NCI-H1694 treated with DMSO at 0.1 percent for 48 hours (cell line): ENCODE measurements around the gene CCDC50.

Source experiments
- DNase-seq: peaks from one replicate; lab custom pipeline; 2025; lab: John Stamatoyannopoulos, UW

Gene CCDC50

DNA sequence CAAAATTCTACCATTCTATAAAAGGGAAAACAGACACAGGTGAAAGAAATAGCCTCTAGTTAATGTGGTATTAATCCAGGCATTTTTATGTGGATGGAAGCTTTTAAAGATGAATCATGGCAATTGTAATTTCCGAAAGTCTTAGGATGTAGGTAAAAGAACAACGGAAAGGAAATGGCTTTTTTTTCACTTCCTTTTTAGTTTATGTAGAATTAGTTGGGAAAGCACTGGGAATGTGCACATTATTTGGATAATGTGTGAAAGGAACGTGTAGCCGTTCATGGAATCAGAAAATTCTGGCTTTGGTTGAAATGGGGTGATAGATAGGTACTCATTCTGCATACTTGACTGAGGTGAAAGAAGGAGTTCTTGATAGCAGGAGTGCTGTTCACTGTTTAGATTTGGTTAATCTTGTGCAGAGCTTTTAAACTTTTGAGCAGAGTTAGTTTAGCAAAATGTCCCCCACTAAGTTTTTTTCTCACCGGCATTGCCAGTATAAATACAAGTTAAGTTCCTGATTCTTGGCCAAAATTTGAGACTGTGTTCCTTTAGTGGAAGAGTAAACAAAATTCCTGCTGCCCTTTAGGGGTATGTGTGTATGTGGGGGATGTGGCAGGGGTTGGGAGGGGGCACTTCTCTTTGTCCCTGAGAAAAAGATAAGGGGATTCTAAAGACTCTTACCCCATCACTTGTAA lies 21.3 kb downstream of the CCDC50 start:
- DNase-seq = no peak

DNA sequence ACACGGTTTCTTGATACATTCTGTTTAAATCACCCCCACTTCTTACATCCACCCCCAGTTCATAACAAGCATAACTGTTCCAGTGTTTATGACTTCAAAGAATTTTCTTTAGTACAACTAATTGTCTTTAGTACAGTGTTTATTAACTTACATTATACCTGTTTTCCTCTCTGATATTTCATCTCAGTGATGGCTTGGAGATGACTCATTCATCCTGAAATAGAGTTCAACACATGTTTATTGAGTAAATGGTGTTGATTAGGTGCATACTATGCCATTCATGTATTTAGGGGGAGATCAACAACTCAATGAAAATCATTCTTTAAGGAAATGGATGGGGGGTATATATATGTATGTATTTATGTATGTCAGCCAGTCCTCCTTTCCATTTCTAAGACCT lies 22.8 kb downstream of the CCDC50 start:
- no peak for DNase-seq

- no peak for DNase-seq
Observed at GRCh38 chr3:191353022-191353777, 24.0 kb downstream of the CCDC50 start.

DNA sequence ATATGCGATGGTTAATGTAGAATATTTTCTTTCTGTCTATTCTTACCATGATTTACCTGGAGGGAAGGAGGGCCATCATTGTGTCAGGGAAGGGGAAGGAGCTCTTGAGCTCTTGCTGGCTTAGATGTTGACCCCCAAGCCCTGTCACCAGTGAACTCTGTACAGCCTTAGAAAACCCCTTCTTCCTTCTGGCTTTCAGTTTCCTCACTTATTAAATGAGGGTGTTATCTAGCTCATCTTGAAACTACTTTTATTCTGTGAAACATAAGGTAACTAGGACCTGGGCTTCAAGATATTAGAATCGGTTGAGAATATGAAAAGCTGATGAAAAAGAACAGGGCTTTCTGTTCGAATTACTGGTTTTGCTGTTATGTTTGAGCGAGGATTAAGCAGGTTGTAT lies 26.2 kb downstream of the CCDC50 start:
- no peak for DNase-seq

DNA sequence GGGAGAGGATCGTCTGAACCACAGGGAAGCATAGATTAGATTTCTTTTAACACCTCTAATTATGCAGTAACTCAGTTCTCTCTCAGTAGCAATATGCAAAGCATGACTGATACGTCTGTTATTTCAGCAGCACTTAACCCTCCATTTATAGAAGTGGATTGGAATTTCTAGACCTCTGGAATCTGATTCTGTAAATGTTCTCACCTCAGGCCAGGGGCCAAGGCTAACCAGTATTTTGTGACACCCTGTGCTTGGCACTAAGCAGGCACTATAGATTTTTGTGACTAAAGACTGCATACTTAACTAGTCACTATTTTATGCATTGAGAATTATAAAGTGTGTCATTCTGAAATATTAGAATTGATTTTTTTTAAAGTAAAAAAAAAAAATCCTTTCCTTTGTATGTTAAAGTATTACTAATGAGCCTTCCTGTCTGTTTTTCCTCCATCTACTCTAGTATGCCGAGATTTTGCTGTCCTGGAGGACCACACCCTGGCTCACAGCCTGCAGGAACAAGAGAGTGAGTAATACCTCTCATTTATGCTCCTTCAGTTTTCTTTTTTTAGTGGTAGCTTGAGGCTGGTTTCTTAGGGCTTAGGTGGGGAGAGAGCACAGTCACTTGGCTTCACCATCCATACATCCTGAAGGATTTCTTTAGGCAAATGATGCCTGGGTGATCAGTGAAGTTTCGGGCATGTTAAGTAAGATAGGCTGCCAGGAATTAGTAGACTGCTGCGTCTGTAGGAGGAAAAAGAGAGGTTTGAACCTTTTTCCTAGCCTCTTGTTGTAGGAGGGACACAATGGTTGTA lies 27.6 kb downstream of the CCDC50 start:
- DNase-seq = no peak

GRCh38 chr3:191357909-191358308 lies 28.7 kb downstream of the CCDC50 start:
- DNase-seq = no peak

DNA sequence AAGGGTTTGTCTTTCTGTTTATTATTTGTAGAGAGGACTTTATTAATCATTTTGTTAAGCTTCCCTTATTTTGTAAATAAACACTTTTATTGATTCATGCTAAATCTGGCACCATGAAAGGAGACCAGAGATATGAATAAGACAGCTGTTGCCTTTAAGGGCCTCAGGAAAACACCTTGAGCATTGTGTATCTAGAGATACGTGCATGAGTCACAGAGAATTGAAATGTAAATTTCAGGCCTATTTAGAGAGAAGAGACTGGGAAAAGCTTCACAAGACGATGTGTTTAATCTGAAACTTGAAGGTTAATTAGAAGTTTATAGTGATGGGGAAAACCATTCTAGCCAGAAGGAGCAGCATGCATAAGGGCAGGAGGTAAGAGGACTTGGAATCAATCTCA lies 29.7 kb downstream of the CCDC50 start:
- no peak for DNase-seq

- no peak for DNase-seq
Observed at GRCh38 chr3:191360620-191361019, 31.4 kb downstream of the CCDC50 start.

GRCh38 chr3:191361456-191361855 lies 32.3 kb downstream of the CCDC50 start:
- DNase-seq = no peak

- DNase-seq = no peak
Observed at GRCh38 chr3:191362037-191362436, 32.8 kb downstream of the CCDC50 start.

GRCh38 chr3:191362524-191363090 lies 33.4 kb downstream of the CCDC50 start:
- no peak for DNase-seq

- DNase-seq = no peak
Observed at GRCh38 chr3:191363221-191363620, 34.0 kb downstream of the CCDC50 start.

DNA sequence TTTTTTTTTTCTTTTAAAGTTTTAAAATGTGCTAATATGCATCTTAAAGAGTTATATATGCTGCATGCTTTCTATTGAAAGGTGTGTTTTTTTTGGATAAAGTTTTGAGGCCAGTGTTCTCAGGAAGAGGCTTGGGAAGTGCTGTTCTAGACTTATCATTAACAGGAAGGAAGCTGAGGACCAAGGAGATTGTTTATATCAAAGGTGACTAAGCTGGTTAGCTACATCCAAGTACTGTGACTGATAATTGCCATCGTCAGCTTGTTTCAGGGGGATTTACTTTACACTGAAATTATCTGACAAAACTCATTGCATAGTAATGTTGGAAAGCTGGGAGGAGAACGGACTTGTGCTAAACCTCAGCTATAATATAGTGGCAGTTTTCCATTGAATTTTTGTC lies 37.5 kb downstream of the CCDC50 start:
- DNase-seq = no peak

- no peak for DNase-seq
Observed at GRCh38 chr3:191368755-191369615, 39.8 kb downstream of the CCDC50 start.

GRCh38 chr3:191369616-191370010 lies 40.4 kb downstream of the CCDC50 start:
- DNase-seq = no peak

- DNase-seq = no peak
Observed at GRCh38 chr3:191372122-191372521, 42.9 kb downstream of the CCDC50 start.

DNA sequence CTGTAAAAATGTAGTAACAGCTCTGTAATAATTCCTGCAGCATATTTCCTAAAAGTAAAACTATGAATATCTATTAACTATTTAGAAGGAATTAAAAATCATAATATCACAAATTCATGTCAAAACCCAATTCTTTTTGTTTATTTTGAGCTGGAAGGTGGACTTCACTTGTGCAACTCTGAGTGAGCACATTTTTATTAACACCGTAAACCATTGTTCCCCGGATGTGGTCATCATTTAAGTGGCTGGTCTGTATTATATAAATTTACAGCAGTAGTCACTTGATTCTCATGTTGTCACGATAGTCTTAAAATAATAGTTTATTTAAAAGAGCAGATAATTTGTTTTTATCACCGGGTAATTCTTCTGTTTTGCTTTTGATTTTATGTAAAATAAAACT lies 44.1 kb downstream of the CCDC50 start:
- no peak for DNase-seq

GRCh38 chr3:191376516-191377141 lies 47.4 kb downstream of the CCDC50 start:
- DNase-seq = no peak

- no peak for DNase-seq
Observed at GRCh38 chr3:191378142-191378812, 49.1 kb downstream of the CCDC50 start.

DNA sequence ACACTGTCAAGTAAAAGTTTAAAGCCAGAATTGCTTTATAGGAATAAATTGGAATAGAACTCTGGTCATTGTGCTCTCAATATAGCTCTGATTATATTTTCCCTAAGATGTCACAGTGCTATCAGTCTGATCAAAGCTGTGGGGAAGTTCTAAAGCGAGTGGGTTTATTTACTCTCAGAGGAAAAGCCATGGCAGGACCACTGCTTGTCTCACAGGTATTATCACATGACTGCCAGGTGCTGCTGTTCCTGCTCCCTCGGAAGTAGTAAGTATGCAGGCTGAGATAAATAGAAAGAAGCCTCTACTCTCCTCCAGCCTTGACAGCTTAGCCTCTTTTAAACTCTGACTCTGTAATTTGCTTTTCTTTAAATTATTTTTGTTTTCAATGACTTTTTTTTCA lies 50.3 kb downstream of the CCDC50 start:
- no peak for DNase-seq

DNA sequence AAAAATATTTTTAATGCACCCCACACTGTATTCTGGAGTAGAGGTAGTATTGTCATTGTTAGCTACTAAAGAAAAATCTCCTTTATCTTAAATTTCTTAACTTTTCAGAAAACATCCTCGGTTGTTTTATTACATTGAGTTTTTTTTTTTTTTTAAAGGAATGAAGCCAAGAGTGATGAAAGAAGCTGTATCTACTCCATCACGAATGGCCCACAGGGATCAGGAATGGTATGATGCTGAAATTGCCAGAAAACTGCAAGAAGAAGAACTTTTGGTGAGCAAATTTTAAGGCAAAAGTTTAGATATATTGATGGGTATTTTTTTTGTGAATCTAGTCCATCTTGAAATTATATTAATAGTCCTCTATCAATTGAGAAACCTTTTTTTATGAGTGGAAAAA lies 50.8 kb downstream of the CCDC50 start:
- DNase-seq = no peak
